H1 (cell line): Measurements from ENCODE around the gene ASTN2. TPM values are rescaled to one million over a fixed set of nuclear protein-coding genes. Genes with fewer than 3 reads are reported as not detected.

Source experiments
- POLR2AphosphoS5 ChIP-seq: IDR thresholded peaks from 2 replicates; pipeline ENCODE4 v1.6.1; 2011; ENCODE audit warnings: low read depth, low read length
- polyA plus RNA-seq, 7 experiments: library from polyadenylated mRNA; depleted of rRNA in 3 of 7; stranded (reverse) in 5 of 7; unstranded in 2 of 7; fragments of >200 nt in 5 of 7; fragments of 200-250 nt in 2 of 7; gene quantifications; 1 replicate in 5 of 7; 2 replicates in 1 of 7; 4 replicates in 1 of 7; pipeline versions ENCODE4 v1.2.1 to v1.2.3, GENCODE V29; 2011 to 2013; ENCODE audit warnings: missing spikeins in 2 of 7, mixed read lengths in 2 of 7
- total RNA-seq: library from RNA; stranded (reverse); fragmentation: NEBNext Ultra II Directional; extraction: Animal tissue kit (Norgen Biotek cat#: 25700); gene quantifications from 2 replicates; pipeline ENCODE4 v1.2.1, GENCODE V29; 2021

The ASTN2 gene
- total and polyA plus RNA-seq, 2 of the 8 experiments (the other 6 are each of a cell fraction or from before 2014, with no cell fraction given) = 8.2 to 13.7 TPM

GRCh38 chr9:117136461-117136860 is 278.4 kb downstream of the ASTN2 start (continued):
- TF ChIP-seq POLR2AphosphoS5 = no peak
- TF ChIP-seq, all 59 proteins: peak for 0
